ENCODE results near the gene PPEF2. TPM values are rescaled to one million over a fixed set of nuclear protein-coding genes. Genes with fewer than 3 reads are reported as not detected.

PPEF2 gene
- total and polyA plus RNA-seq, 2 experiments from 2014 or later: not detected

DNA sequence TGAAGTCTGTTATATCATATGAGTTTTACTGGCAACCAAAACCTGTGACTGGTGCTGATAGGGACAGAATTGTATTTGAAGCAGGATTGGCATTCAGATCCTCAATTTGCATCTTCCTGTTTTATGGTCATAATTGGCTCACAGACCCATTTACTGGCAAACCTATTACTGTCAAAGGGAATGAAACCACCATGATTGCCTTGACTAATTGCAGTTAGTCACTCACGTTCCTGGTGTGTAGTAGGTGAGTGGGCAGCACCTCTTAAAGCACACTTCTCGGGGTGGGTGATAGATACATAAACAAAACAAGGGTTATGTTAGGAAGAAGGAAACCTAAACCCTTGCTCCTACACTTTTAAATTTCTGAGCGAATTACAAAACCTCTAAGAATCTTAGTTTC, 81.0 kb downstream of the PPEF2 start:
- no peak overlapping the region for H3K4me3 ChIP-seq
- H3K27ac ChIP-seq: no peak overlapping the region
- no peaks in the 10 kb centered on the region for H3K9me3 ChIP-seq (ENCODE audit: low read depth)
- no peaks in the 10 kb centered on the region for H3K9me2 ChIP-seq (ENCODE audit: insufficient read depth)
- TF ChIP-seq EZH2phosphoT487 (IDR thresholded peaks at IDR 0.05; ENCODE audit: insufficient read depth, low read depth): no peak
- no peak for TF ChIP-seq EZH2 (IDR thresholded peaks at IDR 0.05; ENCODE audit: insufficient read depth, poor library complexity, severe bottlenecking)
- no peak overlapping the region for H3K9ac ChIP-seq
- no peaks in the 10 kb centered on the region for H4K20me1 ChIP-seq (ENCODE audit: insufficient read depth)
- H3K4me1 ChIP-seq (ENCODE audit: insufficient read depth): no peaks in the 10 kb centered on the region
- H3K79me2 ChIP-seq (ENCODE audit: insufficient read depth): no peaks in the 10 kb centered on the region
- 90 to 93% methylated on average over 3 of the region's 3 CpGs for WGBS, 2 experiments (ENCODE audit: low coverage in 1 of 2, low lambda C conversion rate in 2 of 2, missing lambda C conversion rate in 2 of 2)
- no peaks in the 10 kb centered on the region for H3K27me3 ChIP-seq (replicated peaks; ENCODE audit: insufficient read depth)
- H3F3A ChIP-seq (ENCODE audit: insufficient read depth): peaks cover 17% of the 10 kb centered on the region
- H3K36me3 ChIP-seq (ENCODE audit: low read depth): peaks cover 5% of the 10 kb centered on the region; the same call in 1 of the 2 replicates
- in situ Hi-C loops (cut with MboI): no loop called here
- no peak overlapping the region for H3K4me2 ChIP-seq (ENCODE audit: unreplicated experiment)
- H2AFZ ChIP-seq: no peak overlapping the region
- DNase-seq: no peak

DNA sequence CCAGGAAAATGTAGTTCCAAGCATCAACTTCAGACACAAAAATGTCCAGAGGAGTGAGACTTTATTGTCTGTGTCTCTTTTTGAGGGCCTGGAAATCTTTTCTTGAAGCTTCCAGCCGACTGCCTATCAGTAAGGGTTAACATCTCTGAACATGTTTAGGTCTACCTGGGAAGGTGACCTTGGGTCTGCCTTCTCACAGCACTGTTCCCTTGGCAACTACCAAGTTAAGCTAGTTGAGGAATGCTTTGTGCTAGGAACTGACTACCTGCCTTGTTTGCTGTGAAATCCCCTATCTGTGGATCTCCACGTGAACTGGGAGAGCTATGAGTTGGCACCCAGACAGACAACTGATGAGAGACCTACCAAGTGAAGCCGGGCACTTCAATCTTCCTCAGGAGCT, 81.6 kb downstream of the PPEF2 start:
- H3K4me3 ChIP-seq: no peak overlapping the region
- no peaks in the 10 kb centered on the region for H4K20me1 ChIP-seq (ENCODE audit: insufficient read depth)
- H3K4me2 ChIP-seq (ENCODE audit: unreplicated experiment): no peak overlapping the region
- H3K27me3 ChIP-seq (replicated peaks; ENCODE audit: insufficient read depth): no peaks in the 10 kb centered on the region
- no peaks in the 10 kb centered on the region for H3K79me2 ChIP-seq (ENCODE audit: insufficient read depth)
- TF ChIP-seq EZH2 (IDR thresholded peaks at IDR 0.05; ENCODE audit: insufficient read depth, poor library complexity, severe bottlenecking) (no peak), EZH2phosphoT487 (IDR thresholded peaks at IDR 0.05; ENCODE audit: insufficient read depth, low read depth) (no peak)
- no peak overlapping the region for H2AFZ ChIP-seq
- no peaks in the 10 kb centered on the region for H3K9me3 ChIP-seq (ENCODE audit: low read depth)
- in situ Hi-C loops (cut with MboI): no loop called here
- H3K9me2 ChIP-seq (ENCODE audit: insufficient read depth): no peaks in the 10 kb centered on the region
- 97 to 99% methylated on average over 3 of the region's 3 CpGs for WGBS, 2 experiments (ENCODE audit: low coverage in 1 of 2, low lambda C conversion rate in 2 of 2, missing lambda C conversion rate in 2 of 2)
- no peak for DNase-seq
- no peaks in the 10 kb centered on the region for H3K4me1 ChIP-seq (ENCODE audit: insufficient read depth)
- peaks cover 17% of the 10 kb centered on the region for H3F3A ChIP-seq (ENCODE audit: insufficient read depth)
- no peak overlapping the region for H3K27ac ChIP-seq
- no peak overlapping the region for H3K9ac ChIP-seq
- peaks cover 7% of the 10 kb centered on the region for H3K36me3 ChIP-seq (ENCODE audit: low read depth)

DNA sequence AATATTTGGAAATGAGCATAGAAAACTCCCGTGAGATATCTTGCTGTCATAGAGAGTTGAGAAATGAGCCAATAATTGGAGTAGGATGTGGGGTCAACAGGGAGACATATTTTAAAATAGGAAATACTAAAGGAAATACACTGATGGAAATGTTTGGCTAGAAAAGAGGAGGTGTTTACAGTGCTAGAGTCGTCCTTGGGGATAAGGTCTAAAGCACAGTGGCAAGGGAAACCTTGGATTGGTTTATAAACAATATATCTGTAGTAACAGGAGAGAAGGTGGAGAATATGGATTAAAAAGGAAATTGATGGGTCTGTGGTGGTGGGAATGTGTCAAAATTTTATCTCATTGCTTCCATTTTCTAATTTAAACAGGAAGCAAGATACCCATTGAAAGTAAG, 82.1 kb downstream of the PPEF2 start:
- Histone ChIP-seq H4K20me1 (ENCODE audit: insufficient read depth) (no peaks in the 10 kb centered on the region), H3K4me3 (no peak overlapping the region), H3K79me2 (ENCODE audit: insufficient read depth) (no peaks in the 10 kb centered on the region), H3K36me3 (ENCODE audit: low read depth) (peaks cover 11% of the 10 kb centered on the region), H3K9me2 (ENCODE audit: insufficient read depth) (no peaks in the 10 kb centered on the region), H3F3A (ENCODE audit: insufficient read depth) (peaks cover 17% of the 10 kb centered on the region), H3K9me3 (ENCODE audit: low read depth) (no peaks in the 10 kb centered on the region), H3K27ac (no peak overlapping the region), H3K4me1 (ENCODE audit: insufficient read depth) (no peaks in the 10 kb centered on the region), H3K27me3 (replicated peaks; ENCODE audit: insufficient read depth) (no peaks in the 10 kb centered on the region), H2AFZ (no peak overlapping the region), H3K9ac (no peak overlapping the region), H3K4me2 (ENCODE audit: unreplicated experiment) (no peak overlapping the region)
- in situ Hi-C loops (cut with MboI): no loop called here
- no peak for DNase-seq
- 55 to 63% methylated on average over 2 of the region's 2 CpGs for WGBS, 2 experiments (ENCODE audit: low coverage in 1 of 2, low lambda C conversion rate in 2 of 2, missing lambda C conversion rate in 2 of 2)
- TF ChIP-seq EZH2phosphoT487 (IDR thresholded peaks at IDR 0.05; ENCODE audit: insufficient read depth, low read depth) (no peak), EZH2 (IDR thresholded peaks at IDR 0.05; ENCODE audit: insufficient read depth, poor library complexity, severe bottlenecking) (no peak)

DNA sequence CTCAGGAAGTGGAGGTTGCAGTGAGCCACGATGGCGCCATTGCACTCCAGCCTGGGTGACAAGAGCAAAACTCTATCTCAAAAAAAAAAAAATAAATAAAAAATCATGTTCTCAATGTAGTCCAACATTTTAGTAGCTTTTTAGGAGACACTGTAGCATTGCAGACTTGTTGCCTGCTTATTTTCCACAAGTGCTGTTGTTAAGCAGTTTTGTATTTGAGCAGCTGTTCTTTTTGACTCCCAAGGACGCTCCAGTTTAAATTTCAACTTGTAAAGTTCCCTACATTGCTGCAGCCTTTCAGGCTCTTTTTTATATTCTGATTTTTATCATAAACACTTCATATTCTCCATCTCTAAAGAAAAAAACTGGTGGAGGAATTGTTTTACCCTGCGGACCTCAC, 83.1 kb downstream of the PPEF2 start:
- H3K4me2 ChIP-seq (ENCODE audit: unreplicated experiment): no peak overlapping the region
- H3K9me3 ChIP-seq (ENCODE audit: low read depth): no peaks in the 10 kb centered on the region
- peaks cover 17% of the 10 kb centered on the region for H3F3A ChIP-seq (ENCODE audit: insufficient read depth)
- no peak for DNase-seq
- H3K4me3 ChIP-seq: no peak overlapping the region
- H3K27me3 ChIP-seq (replicated peaks; ENCODE audit: insufficient read depth): no peaks in the 10 kb centered on the region
- H4K20me1 ChIP-seq (ENCODE audit: insufficient read depth): no peaks in the 10 kb centered on the region
- H3K27ac ChIP-seq: no peak overlapping the region
- H3K4me1 ChIP-seq (ENCODE audit: insufficient read depth): no peaks in the 10 kb centered on the region
- H2AFZ ChIP-seq: no peak overlapping the region
- H3K9ac ChIP-seq: no peak overlapping the region
- no peak for TF ChIP-seq EZH2phosphoT487 (IDR thresholded peaks at IDR 0.05; ENCODE audit: insufficient read depth, low read depth)
- TF ChIP-seq EZH2 (IDR thresholded peaks at IDR 0.05; ENCODE audit: insufficient read depth, poor library complexity, severe bottlenecking): no peak
- no peaks in the 10 kb centered on the region for H3K9me2 ChIP-seq (ENCODE audit: insufficient read depth)
- H3K79me2 ChIP-seq (ENCODE audit: insufficient read depth): no peaks in the 10 kb centered on the region
- in situ Hi-C loops (cut with MboI): no loop called here
- WGBS, 2 experiments (ENCODE audit: low coverage in 1 of 2, low lambda C conversion rate in 2 of 2, missing lambda C conversion rate in 2 of 2): 67 to 74% methylated on average over 3 to 4 of the region's 4 CpGs
- H3K36me3 ChIP-seq (ENCODE audit: low read depth): peaks cover 22% of the 10 kb centered on the region

DNA sequence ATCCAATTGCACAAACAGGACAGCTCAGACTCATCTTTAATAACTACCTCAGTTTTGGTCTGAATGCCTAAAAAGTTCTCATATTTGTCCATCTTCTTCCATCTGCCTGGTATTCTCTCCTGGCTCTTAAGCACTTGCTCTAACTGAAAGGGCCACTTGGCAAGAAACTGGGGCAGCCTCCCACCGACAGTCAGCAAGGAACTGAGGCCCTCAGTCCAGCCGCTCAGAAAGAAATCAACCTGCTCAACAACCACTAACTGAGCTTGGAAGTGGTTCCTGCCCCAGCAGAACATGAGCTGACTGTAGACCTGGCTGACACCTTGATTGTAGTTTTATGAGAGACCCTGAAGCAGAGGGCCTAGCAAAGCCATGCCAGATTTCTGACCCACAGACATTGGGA, 84.4 kb downstream of the PPEF2 start:
- Histone ChIP-seq H3K4me1 (ENCODE audit: insufficient read depth) (no peaks in the 10 kb centered on the region), H3K4me3 (no peak overlapping the region), H3K9me2 (ENCODE audit: insufficient read depth) (no peaks in the 10 kb centered on the region), H3F3A (ENCODE audit: insufficient read depth) (peaks cover 10% of the 10 kb centered on the region), H4K20me1 (ENCODE audit: insufficient read depth) (no peaks in the 10 kb centered on the region), H3K9ac (no peak overlapping the region), H3K4me2 (ENCODE audit: unreplicated experiment) (no peak overlapping the region), H2AFZ (no peak overlapping the region), H3K36me3 (ENCODE audit: low read depth) (peaks cover 33% of the 10 kb centered on the region), H3K79me2 (ENCODE audit: insufficient read depth) (no peaks in the 10 kb centered on the region), H3K27ac (no peak overlapping the region), H3K9me3 (ENCODE audit: low read depth) (no peaks in the 10 kb centered on the region), H3K27me3 (replicated peaks; ENCODE audit: insufficient read depth) (no peaks in the 10 kb centered on the region)
- TF ChIP-seq EZH2phosphoT487 (IDR thresholded peaks at IDR 0.05; ENCODE audit: insufficient read depth, low read depth): no peak
- TF ChIP-seq EZH2 (IDR thresholded peaks at IDR 0.05; ENCODE audit: insufficient read depth, poor library complexity, severe bottlenecking): no peak
- WGBS, 2 experiments (ENCODE audit: low coverage in 1 of 2, low lambda C conversion rate in 2 of 2, missing lambda C conversion rate in 2 of 2): 76 to 82% methylated on average over 2 of the region's 2 CpGs
- DNase-seq: no peak
- in situ Hi-C loops (cut with MboI): no loop called here

Small RNA genes within 50 kb of the gene (small RNA-seq; reads per million reads assigned to genes)
- 2.7 reads per million, percentile 71 among the genes with 10 or more reads in this experiment for gene RNU2-16P (ENCODE audit: low read depth, low replicate concordance)

Other genes with a start within 250 kb of the PPEF2 start
- 129 and 133 TPM in 2 replicates for gene G3BP2, start 229.0 kb downstream of the PPEF2 start, total RNA-seq (2014; rRNA removed; shearing (Covaris generic))
- 33.1 and 36.0 TPM in 2 replicates for gene G3BP2, start 229.0 kb downstream of the PPEF2 start, polyA plus RNA-seq (2016; fragmentation: Nextera tagmentation; extraction: Ambion mirVana)
- gene USO1, start 177.9 kb downstream of the PPEF2 start, total RNA-seq (2014; rRNA removed; shearing (Covaris generic)): 117 and 208 TPM in 2 replicates
- gene USO1, start 177.9 kb downstream of the PPEF2 start, polyA plus RNA-seq (2016; fragmentation: Nextera tagmentation; extraction: Ambion mirVana): 72.0 and 74.2 TPM in 2 replicates
- 45.1 and 56.4 TPM in 2 replicates for gene NAAA, start 38.6 kb upstream of the PPEF2 start, total RNA-seq (2014; rRNA removed; shearing (Covaris generic))
- gene NAAA, start 38.6 kb upstream of the PPEF2 start, polyA plus RNA-seq (2016; fragmentation: Nextera tagmentation; extraction: Ambion mirVana): 34.3 and 35.7 TPM in 2 replicates
- gene SDAD1, start 88.5 kb upstream of the PPEF2 start, total RNA-seq (2014; rRNA removed; shearing (Covaris generic)): 34.2 and 68.8 TPM in 2 replicates
- gene SDAD1, start 88.5 kb upstream of the PPEF2 start, polyA plus RNA-seq (2016; fragmentation: Nextera tagmentation; extraction: Ambion mirVana): 69.5 and 76.2 TPM in 2 replicates
- not detected in 2 replicates for gene CXCL9, start 105.1 kb upstream of the PPEF2 start, total RNA-seq (2014; rRNA removed; shearing (Covaris generic))
- not detected in 2 replicates for gene CXCL9, start 105.1 kb upstream of the PPEF2 start, polyA plus RNA-seq (2016; fragmentation: Nextera tagmentation; extraction: Ambion mirVana)
- gene CXCL10, start 121.0 kb upstream of the PPEF2 start, total RNA-seq (2014; rRNA removed; shearing (Covaris generic)): not detected in 2 replicates
- gene CXCL10, start 121.0 kb upstream of the PPEF2 start, polyA plus RNA-seq (2016; fragmentation: Nextera tagmentation; extraction: Ambion mirVana): not detected in 2 replicates
- not detected in 2 replicates for gene CXCL11, start 133.6 kb upstream of the PPEF2 start, total RNA-seq (2014; rRNA removed; shearing (Covaris generic))
- gene CXCL11, start 133.6 kb upstream of the PPEF2 start, polyA plus RNA-seq (2016; fragmentation: Nextera tagmentation; extraction: Ambion mirVana): not detected in 2 replicates
- not detected in 2 replicates for gene ART3, start 172.3 kb upstream of the PPEF2 start, total RNA-seq (2014; rRNA removed; shearing (Covaris generic))
- gene ART3, start 172.3 kb upstream of the PPEF2 start, polyA plus RNA-seq (2016; fragmentation: Nextera tagmentation; extraction: Ambion mirVana): not detected in 2 replicates
- gene NUP54, start 245.9 kb upstream of the PPEF2 start, total RNA-seq (2014; rRNA removed; shearing (Covaris generic)): 26.4 and 47.3 TPM in 2 replicates
- 35.9 and 37.6 TPM in 2 replicates for gene NUP54, start 245.9 kb upstream of the PPEF2 start, polyA plus RNA-seq (2016; fragmentation: Nextera tagmentation; extraction: Ambion mirVana)